A549 (cell line): ENCODE measurements around the gene TSBP1.

Experiments used
- CEBPB ChIP-seq, 2 experiments: fragments of >200 bp in 1 of 2; sonication (Bioruptor Twin) in 1 of 2; formaldehyde crosslinking in 1 of 2; IDR thresholded peaks; 2 replicates each; pipeline ENCODE4 v1.6.1; 2012 to 2016
- CTCF ChIP-seq: fragments of >200 bp; sonication (Bioruptor Twin); formaldehyde crosslinking; IDR thresholded peaks from 3 replicates; pipeline ENCODE4 v1.5.1; 2016
- EP300 ChIP-seq, 2 experiments: fragments of >200 bp; sonication (Bioruptor Twin); formaldehyde crosslinking; IDR thresholded peaks; 2 replicates in 1 of 2; 3 replicates in 1 of 2; pipeline ENCODE4 v1.6.1; 2016 to 2017
- FOXS1 ChIP-seq: fragments of 250-450 bp; sonication (Bioruptor Pico); IDR thresholded peaks from 2 replicates; pipeline ENCODE4 v1.5.0; 2020; ENCODE audit warnings: mild to moderate bottlenecking, moderate library complexity
- JUN ChIP-seq, 2 experiments: fragments of >200 bp; sonication (Bioruptor Twin); formaldehyde crosslinking; IDR thresholded peaks; 2 replicates in 1 of 2; 3 replicates in 1 of 2; pipeline ENCODE4 v1.6.1; 2016 to 2017
- MAFK ChIP-seq: fragments of 450-650 bp; IDR thresholded peaks from 2 replicates; pipeline ENCODE4 v1.6.1; 2014; ENCODE audit not compliant: partially characterized antibody
- MAZ ChIP-seq: fragments of 150-350 bp; IDR thresholded peaks from 2 replicates; pipeline ENCODE4 v1.6.1; 2014; ENCODE audit warnings: antibody characterized with exemption, low read depth, low read length, borderline replicate concordance
- POLR2A ChIP-seq: IDR thresholded peaks from 2 replicates; pipeline ENCODE4 v1.6.1; 2012; ENCODE audit warnings: mild to moderate bottlenecking, low read length
- RAD21 ChIP-seq, 2 experiments: fragments of >200 bp in 1 of 2; sonication (Bioruptor Twin) in 1 of 2; formaldehyde crosslinking in 1 of 2; IDR thresholded peaks in 1 of 2; conservative IDR thresholded peaks in 1 of 2; 2 replicates in 1 of 2; 3 replicates in 1 of 2; pipeline ENCODE4 v1.6.1; 2012 to 2018; ENCODE audit warnings: inconsistent platforms in 1 of 2
- REST ChIP-seq: fragments of 200-600 bp; sonication (generic); IDR thresholded peaks from 2 replicates; pipeline ENCODE4 v1.6.1; 2016; ENCODE audit warnings: antibody characterized with exemption, mild to moderate bottlenecking, moderate library complexity
- RFX5 ChIP-seq: fragments of 450-650 bp; IDR thresholded peaks from 2 replicates; pipeline ENCODE4 v1.7.1; 2014; ENCODE audit warnings: antibody characterized with exemption, mild to moderate bottlenecking, moderate library complexity
- ZC3H11A ChIP-seq: fragments of 450-650 bp; IDR thresholded peaks from 2 replicates; pipeline ENCODE4 v1.6.1; 2014; ENCODE audit warnings: antibody characterized with exemption, mild to moderate bottlenecking

GRCh38 chr6:32375739-32376529 lies 4.2 kb upstream of the TSBP1 start:
- no peak for TF ChIP-seq CTCF
- no peak for TF ChIP-seq EP300 (IDR thresholded peaks at IDR 0.05)
- TF ChIP-seq MAZ: no peak
- TF ChIP-seq ZC3H11A: no peak
- TF ChIP-seq RFX5: no peak
- TF ChIP-seq RAD21 (conservative IDR thresholded peaks at IDR 0.05 in 1 of 2, IDR thresholded peaks at IDR 0.05 in 1 of 2): no peak
- no peak for TF ChIP-seq MAFK
- no peak for TF ChIP-seq FOXS1 (CRISPR knock-in tag)
- no peak for TF ChIP-seq JUN (IDR thresholded peaks at IDR 0.05)
- TF ChIP-seq REST: no peak
- no peak for TF ChIP-seq POLR2A
- TF ChIP-seq CEBPB (IDR thresholded peaks at IDR 0.05): no peak
